Parathyroid adenoma (tissue), 2 donors: ENCODE data around the gene PNMT.
A peak's percentile ranks its signal among the peaks of the same experiment; 100 is the strongest.

ENCODE experiments used
- H2AFZ ChIP-seq: fragments of 300-600 bp; sonication (generic); one replicate; pipeline ENCODE4 v1.7.0; 2017; ENCODE audit warnings: antibody characterized with exemption, mild to moderate bottlenecking
- H3K27ac ChIP-seq: fragments of 300-600 bp; sonication (generic); one replicate; pipeline ENCODE4 v1.7.0; 2017
- H3K27me3 ChIP-seq: fragments of 300-600 bp; sonication (generic); one replicate; pipeline ENCODE4 v1.7.0; 2017; ENCODE audit warnings: low read length; ENCODE audit not compliant: control insufficient read depth, insufficient read depth
- H3K36me3 ChIP-seq: fragments of 300-600 bp; sonication (generic); one replicate; pipeline ENCODE4 v1.7.0; 2017; ENCODE audit warnings: low read length; ENCODE audit not compliant: control insufficient read depth, insufficient read depth
- H3K4me1 ChIP-seq: fragments of 300-600 bp; sonication (generic); one replicate; pipeline ENCODE4 v1.7.0; 2017; ENCODE audit warnings: control low read depth
- H3K4me2 ChIP-seq: fragments of 300-600 bp; sonication (generic); one replicate; pipeline ENCODE4 v1.7.0; 2017; ENCODE audit warnings: low read length
- H3K4me3 ChIP-seq: fragments of 300-600 bp; sonication (generic); one replicate; pipeline ENCODE4 v1.7.0; 2017; ENCODE audit warnings: low read depth, low read length
- H3K79me2 ChIP-seq: fragments of 300-600 bp; sonication (generic); one replicate; pipeline ENCODE4 v1.7.0; 2017; ENCODE audit warnings: control low read depth
- H3K9ac ChIP-seq: fragments of 300-600 bp; sonication (generic); one replicate; pipeline ENCODE4 v1.7.0; 2017; ENCODE audit warnings: mild to moderate bottlenecking
- H3K9me3 ChIP-seq: fragments of 300-600 bp; sonication (generic); one replicate; pipeline ENCODE4 v1.7.0; 2017; ENCODE audit warnings: low read length; ENCODE audit not compliant: control insufficient read depth
- CTCF ChIP-seq: fragments of 300-600 bp; sonication (generic); IDR thresholded peaks from one replicate; pipeline ENCODE4 v1.7.0; 2017; ENCODE audit warnings: antibody characterized with exemption, mild to moderate bottlenecking
- donor health status: primary hyperparathyroidism.

The PNMT gene

GRCh38 chr17:39626171-39627046 is 41.8 kb upstream of the PNMT start, which contains the start of gene PPP1R1B:
PPP1R1B (plus strand) TSS chr17:39626952; CDS start chr17:39627393, 441 bp downstream.
- Histone ChIP-seq H3K9me3 (no peaks in the 10 kb centered on the region), H3K27ac (no peak within 1 kb of the TSS), H3K4me1 (peaks cover 6% of the 10 kb centered on the region)

GRCh38 chr17:39627047-39627711 is 41.1 kb upstream of the PNMT start:
- Histone ChIP-seq H3K27ac (no peak overlapping the region), H3K4me3 (no peak overlapping the region), H3K4me2 (peak overlapping the region; percentile 35), H3K36me3 (no peaks in the 10 kb centered on the region), H3K79me2 (no peaks in the 10 kb centered on the region), H3K4me1 (peaks cover 6% of the 10 kb centered on the region), H3K27me3 (peaks cover 3% of the 10 kb centered on the region), H3K9ac (no peak overlapping the region), H2AFZ (peak overlapping the region; percentile 66), H3K9me3 (no peaks in the 10 kb centered on the region)
- TF ChIP-seq CTCF, result no peak

More at GRCh38 chr17:39626171-39627046, 41.8 kb upstream of the PNMT start, which contains the start of gene PPP1R1B:
- peak within 1 kb of the TSS; percentile 66 for H2AFZ ChIP-seq
- no peak within 1 kb of the TSS for H3K4me3 ChIP-seq
- H3K9ac ChIP-seq, result no peak within 1 kb of the TSS
- no peaks in the 10 kb centered on the region for H3K36me3 ChIP-seq
- no peak for TF ChIP-seq CTCF
- no peaks in the 10 kb centered on the region for H3K79me2 ChIP-seq
- H3K4me2 ChIP-seq, result peak within 1 kb of the TSS; percentile 35
- H3K27me3 ChIP-seq, result peaks cover 3% of the 10 kb centered on the region

GRCh38 chr17:39627712-39628516 is 40.3 kb upstream of the PNMT start:
- no peak for TF ChIP-seq CTCF
- H3K9ac ChIP-seq, result no peak overlapping the region

GRCh38 chr17:39628655-39629493 is 39.4 kb upstream of the PNMT start:
- H3K4me3 ChIP-seq, result no peak overlapping the region
- TF ChIP-seq CTCF, result no peak
- H3K9me3 ChIP-seq, result no peaks in the 10 kb centered on the region
- no peak overlapping the region for H2AFZ ChIP-seq
- peaks cover 6% of the 10 kb centered on the region for H3K4me1 ChIP-seq
- no peak overlapping the region for H3K27ac ChIP-seq
- peaks cover 3% of the 10 kb centered on the region for H3K27me3 ChIP-seq
- H3K79me2 ChIP-seq, result peaks cover 2% of the 10 kb centered on the region
- H3K9ac ChIP-seq, result no peak overlapping the region
- H3K4me2 ChIP-seq, result no peak overlapping the region
- no peaks in the 10 kb centered on the region for H3K36me3 ChIP-seq

More at GRCh38 chr17:39627712-39628516, 40.3 kb upstream of the PNMT start:
- H3K9me3 ChIP-seq, result no peaks in the 10 kb centered on the region
- H3K79me2 ChIP-seq, result no peaks in the 10 kb centered on the region
- peaks cover 6% of the 10 kb centered on the region for H3K4me1 ChIP-seq
- no peak overlapping the region for H3K4me3 ChIP-seq
- no peaks in the 10 kb centered on the region for H3K36me3 ChIP-seq
- H2AFZ ChIP-seq, result no peak overlapping the region
- H3K27me3 ChIP-seq, result peaks cover 3% of the 10 kb centered on the region
- no peak overlapping the region for H3K4me2 ChIP-seq
- no peak overlapping the region for H3K27ac ChIP-seq
